ENCODE data around the gene FALEC.

DNA sequence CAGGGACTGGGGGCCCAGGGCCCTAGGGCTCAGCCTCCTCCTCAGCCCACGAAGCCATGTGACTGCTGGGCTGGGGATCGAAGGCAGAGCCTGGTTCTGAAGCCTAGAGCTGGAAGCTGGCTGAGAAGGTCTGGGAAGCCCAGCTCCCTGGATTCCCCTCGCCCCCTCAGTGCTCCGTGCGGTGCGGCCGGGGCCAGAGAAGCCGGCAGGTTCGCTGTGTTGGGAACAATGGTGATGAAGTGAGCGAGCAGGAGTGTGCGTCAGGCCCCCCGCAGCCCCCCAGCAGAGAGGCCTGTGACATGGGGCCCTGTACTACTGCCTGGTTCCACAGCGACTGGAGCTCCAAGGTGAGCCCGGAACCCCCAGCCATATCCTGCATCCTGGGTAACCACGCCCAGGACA is 42.8 kb downstream of the FALEC start:
- no peak for TF ChIP-seq POLR2A (IDR thresholded peaks at IDR 0.05)
- TF ChIP-seq, protein P1, sequence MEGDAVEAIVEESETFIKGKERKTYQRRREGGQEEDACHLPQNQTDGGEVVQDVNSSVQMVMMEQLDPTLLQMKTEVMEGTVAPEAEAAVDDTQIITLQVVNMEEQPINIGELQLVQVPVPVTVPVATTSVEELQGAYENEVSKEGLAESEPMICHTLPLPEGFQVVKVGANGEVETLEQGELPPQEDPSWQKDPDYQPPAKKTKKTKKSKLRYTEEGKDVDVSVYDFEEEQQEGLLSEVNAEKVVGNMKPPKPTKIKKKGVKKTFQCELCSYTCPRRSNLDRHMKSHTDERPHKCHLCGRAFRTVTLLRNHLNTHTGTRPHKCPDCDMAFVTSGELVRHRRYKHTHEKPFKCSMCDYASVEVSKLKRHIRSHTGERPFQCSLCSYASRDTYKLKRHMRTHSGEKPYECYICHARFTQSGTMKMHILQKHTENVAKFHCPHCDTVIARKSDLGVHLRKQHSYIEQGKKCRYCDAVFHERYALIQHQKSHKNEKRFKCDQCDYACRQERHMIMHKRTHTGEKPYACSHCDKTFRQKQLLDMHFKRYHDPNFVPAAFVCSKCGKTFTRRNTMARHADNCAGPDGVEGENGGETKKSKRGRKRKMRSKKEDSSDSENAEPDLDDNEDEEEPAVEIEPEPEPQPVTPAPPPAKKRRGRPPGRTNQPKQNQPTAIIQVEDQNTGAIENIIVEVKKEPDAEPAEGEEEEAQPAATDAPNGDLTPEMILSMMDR (IDR thresholded peaks at IDR 0.05): no peak

All from uterus (tissue), 2 donors.